ENCODE measurements around the gene DCXR.

DCXR gene

DNA sequence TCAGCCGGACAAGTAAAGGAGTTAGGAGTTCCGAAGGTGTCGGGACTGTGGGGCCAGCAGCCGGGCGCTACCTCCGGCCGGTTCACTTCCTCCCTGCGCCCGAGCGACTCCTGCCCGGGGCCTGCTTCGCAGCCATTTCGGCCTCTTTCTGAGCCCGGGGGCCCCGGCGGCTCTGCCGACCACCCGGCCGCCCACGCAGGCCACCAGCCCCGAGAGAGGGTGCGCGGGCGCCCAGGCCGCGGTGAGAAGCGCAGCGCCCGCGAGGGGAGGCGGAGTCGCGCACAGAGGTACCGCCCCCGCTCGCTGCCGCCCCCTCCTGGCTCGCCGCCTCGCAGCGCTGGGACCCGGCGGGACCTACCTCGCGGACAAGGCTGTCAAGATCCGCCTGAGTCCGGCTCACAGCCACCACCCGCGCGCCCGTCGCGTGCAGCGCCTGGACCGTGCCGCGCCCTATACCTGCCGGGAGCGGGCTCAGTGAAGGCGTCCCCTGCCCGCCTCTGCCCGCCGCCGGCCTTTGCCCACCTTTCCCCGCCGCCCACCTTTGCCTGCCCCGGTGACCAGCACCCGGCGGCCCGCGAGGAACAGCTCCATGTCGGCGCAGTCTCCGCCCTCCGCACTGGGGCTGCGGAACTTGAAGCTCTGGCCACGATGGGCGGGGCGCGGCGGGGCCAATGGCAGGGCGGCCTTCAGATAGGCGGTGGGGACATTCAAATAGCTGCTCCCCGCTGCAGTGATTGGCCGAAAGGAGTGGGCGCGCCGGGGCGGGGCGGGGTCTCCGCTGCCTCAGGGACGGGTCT is at the start of gene DCXR:
Gene DCXR, minus strand, starts transcription at position 606 of the 797 bp plus-strand sequence. Its CDS starts 15 bp downstream, at position 591.
- peak; percentile 97 for DNase-seq

GRCh38 chr17:82085931-82086764 is 48.7 kb upstream of the DCXR start:
- DNase-seq, result no peak

DNA sequence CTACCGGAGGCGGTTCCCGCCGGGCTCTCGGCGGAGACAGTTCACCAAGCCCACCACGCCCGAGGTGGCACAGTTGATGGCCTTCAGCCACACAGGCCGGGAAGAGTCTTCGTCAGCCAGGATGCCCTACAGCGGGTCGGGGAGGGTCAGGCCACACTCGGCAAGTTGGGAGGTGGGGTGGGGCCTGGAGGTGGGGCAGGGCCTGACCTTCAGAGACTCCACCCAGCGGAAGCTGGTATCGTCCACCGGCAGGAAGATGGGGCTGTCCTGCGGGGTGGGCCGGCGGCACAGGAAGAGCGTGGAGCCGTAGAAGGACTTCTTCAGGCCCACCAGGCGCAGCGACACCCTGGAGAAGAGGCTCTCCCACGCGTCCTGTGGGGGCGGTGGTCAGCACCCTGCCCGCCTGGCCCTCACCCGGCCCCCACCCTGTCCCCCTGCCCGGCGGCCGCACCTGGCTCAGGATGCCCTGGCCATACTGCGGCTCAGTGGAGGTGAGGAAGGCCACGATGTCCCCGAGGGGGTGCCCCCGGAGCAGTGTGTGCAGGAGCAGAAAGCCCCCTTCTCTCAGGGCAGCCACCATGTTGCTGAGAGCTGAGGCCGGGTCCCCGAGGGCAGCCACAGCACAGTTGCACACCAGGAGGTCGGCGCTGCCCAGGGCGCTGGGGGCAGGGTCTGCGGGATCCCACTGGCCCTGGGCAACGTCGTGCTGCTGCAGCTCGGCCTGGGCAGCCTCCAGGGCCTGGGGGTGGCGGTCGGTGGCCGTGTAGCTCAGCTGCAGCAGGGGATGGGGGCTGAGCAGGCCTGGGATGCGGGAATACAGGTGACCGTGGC is 47.7 kb upstream of the DCXR start:
- no peak for DNase-seq

DNA sequence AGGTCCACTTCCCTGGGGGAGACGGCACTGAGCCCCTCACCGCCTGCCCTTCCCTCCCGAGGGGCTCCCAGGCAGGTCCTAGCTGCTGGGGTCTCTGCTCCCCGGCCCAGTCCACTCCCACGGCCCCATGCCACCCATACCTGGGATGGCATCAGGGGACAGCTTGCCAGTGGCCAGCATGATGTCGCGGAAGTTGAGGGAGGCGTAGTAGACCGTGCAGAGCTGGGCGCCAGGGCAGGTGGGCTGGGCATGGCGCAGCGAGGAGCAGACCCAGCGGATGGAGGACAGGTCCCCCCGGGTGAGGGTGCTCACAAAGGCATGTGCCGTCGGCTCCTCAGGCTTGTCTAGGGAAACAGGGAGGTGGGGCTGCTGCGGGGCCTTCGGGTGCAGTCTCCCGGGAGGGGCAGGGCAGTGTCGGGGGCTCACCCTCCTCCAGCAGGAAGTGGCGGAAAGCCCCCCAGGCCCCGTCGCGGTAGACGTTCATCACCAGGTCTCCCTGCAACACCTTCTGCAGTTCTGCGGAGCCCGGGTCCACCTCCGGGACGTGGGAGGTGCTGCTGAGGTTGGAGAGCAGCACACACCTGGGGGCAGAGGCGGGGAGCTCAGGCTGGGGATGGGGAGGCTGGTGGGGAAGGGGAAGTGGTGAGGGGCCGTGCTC is 47.0 kb upstream of the DCXR start:
- no peak for DNase-seq

GRCh38 chr17:82083533-82084359 is 46.2 kb upstream of the DCXR start:
- no peak for DNase-seq

GRCh38 chr17:82083009-82083408 is 45.5 kb upstream of the DCXR start:
- no peak for DNase-seq

- no peak for DNase-seq
Observed at GRCh38 chr17:82082456-82082855, 45.0 kb upstream of the DCXR start.

GRCh38 chr17:82081966-82082365 is 44.5 kb upstream of the DCXR start:
- no peak for DNase-seq

- no peak for DNase-seq
Observed at GRCh38 chr17:82081546-82081945, 44.0 kb upstream of the DCXR start.

- no peak for DNase-seq
Observed at GRCh38 chr17:82080789-82081464, 43.4 kb upstream of the DCXR start.

DNA sequence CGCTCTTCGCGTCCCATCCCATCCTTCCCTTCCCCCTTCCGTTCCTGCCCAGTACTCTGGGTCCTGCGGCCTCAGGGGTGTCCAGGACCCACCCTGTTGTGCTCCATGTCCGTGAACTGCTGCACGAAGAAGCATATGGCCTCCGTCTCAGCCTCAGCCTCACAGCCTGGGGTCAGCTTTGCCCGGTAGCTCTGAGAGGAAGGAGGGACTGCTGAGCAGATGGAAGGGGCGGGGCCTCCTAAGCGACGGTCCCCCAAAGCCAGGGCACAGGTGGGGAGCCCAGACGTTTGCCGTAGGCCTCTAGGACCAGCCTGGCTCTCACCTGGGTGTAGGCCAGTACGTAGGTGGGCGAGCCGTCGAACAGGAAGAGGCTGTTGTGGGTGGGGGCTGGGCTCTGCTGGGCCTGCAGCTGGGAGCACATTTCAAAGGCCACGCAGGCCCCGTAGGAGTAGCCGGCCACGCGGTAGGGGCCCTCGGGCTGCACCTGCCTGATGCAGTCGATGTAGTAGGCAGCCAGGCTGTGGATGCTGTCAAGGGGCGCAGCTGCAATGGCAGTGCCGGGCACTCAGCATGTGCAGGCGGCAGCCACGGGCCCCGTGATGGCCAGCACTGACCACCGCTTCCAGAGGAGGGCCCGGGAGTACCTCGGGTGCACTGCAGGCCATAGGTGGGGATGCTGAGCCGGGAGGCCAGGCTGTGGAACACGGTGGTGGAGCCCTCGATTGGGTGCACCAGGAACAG is 42.7 kb upstream of the DCXR start:
- DNase-seq, result no peak

GRCh38 chr17:82079001-82079677 is 41.6 kb upstream of the DCXR start:
- DNase-seq, result no peak

- no peak for DNase-seq
Observed at GRCh38 chr17:82078433-82078832, 40.9 kb upstream of the DCXR start.

- no peak for DNase-seq
Observed at GRCh38 chr17:82077617-82078358, 40.3 kb upstream of the DCXR start.

GRCh38 chr17:82076785-82077591 is 39.5 kb upstream of the DCXR start:
- DNase-seq, result no peak

- DNase-seq, result no peak
Observed at GRCh38 chr17:82076018-82076784, 38.7 kb upstream of the DCXR start.

DNA sequence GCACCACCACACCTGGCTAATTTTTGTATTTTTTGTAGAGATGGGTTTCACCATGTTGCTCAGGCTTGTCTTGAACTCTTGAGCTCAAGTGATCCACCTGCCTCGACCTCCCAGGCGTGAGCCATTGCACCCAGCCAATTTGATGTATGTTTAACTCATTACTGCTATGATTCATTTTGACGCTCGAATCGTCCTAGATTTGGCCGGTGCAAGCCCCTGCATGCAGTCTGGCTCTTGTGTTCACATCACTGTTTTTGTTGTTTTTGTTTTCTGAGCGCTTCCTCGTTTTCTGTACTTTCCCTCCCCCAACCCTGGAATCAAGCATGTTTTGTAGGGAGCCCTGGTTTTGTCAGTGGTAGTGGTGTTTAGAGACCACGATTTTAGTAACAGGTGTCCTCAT is 35.9 kb upstream of the DCXR start:
- DNase-seq, result no peak
